Nephron (organoid): ENCODE results near the gene ZNF326.

Experiments used
- H3K27ac Mint-ChIP-seq, 3 experiments: 2 replicates each; pipeline ENCODE4 v1.8.0; 2020; ENCODE audit warnings: mixed read lengths in 3 of 3, mild to moderate bottlenecking in 2 of 3, moderate library complexity in 1 of 3
- H3K27me3 Mint-ChIP-seq: 2 replicates; pipeline ENCODE4 v1.8.0; 2021; ENCODE audit warnings: low read depth, mild to moderate bottlenecking, moderate library complexity, mixed read lengths
- H3K36me3 Mint-ChIP-seq: 2 replicates; pipeline ENCODE4 v1.8.0; 2020; ENCODE audit warnings: low read depth, mixed read lengths
- H3K4me1 Mint-ChIP-seq: 2 replicates; pipeline ENCODE4 v1.8.0; 2020; ENCODE audit warnings: mixed read lengths
- H3K4me3 Mint-ChIP-seq, 3 experiments: 2 replicates each; pipeline ENCODE4 v1.8.0; 2020; ENCODE audit warnings: mild to moderate bottlenecking in 3 of 3, mixed read lengths in 3 of 3, moderate library complexity in 2 of 3
- H3K9me3 Mint-ChIP-seq: 2 replicates; pipeline ENCODE4 v1.8.0; 2020; ENCODE audit warnings: mixed read lengths
- TF ChIP-seq, protein P1 (sequence below), 3 experiments: fragments of 200-600 bp; sonication (generic); IDR thresholded peaks; one replicate each; pipeline ENCODE4 v1.5.0; 2021; ENCODE audit warnings: antibody characterized with exemption in 3 of 3; ENCODE audit not compliant: unreplicated experiment in 3 of 3

ZNF326 gene

GRCh38 chr1:90023691-90024090 is 28.8 kb downstream of the ZNF326 start:
- Mint-ChIP-seq H3K36me3 (peaks cover 94% of the 10 kb centered on the region), H3K9me3 (no peaks in the 10 kb centered on the region)
- TF ChIP-seq, protein P1, sequence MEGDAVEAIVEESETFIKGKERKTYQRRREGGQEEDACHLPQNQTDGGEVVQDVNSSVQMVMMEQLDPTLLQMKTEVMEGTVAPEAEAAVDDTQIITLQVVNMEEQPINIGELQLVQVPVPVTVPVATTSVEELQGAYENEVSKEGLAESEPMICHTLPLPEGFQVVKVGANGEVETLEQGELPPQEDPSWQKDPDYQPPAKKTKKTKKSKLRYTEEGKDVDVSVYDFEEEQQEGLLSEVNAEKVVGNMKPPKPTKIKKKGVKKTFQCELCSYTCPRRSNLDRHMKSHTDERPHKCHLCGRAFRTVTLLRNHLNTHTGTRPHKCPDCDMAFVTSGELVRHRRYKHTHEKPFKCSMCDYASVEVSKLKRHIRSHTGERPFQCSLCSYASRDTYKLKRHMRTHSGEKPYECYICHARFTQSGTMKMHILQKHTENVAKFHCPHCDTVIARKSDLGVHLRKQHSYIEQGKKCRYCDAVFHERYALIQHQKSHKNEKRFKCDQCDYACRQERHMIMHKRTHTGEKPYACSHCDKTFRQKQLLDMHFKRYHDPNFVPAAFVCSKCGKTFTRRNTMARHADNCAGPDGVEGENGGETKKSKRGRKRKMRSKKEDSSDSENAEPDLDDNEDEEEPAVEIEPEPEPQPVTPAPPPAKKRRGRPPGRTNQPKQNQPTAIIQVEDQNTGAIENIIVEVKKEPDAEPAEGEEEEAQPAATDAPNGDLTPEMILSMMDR (IDR thresholded peaks at IDR 0.05; ENCODE audit: unreplicated experiment in 3 of 3): no peak

GRCh38 chr1:90027281-90027680 is 32.4 kb downstream of the ZNF326 start:
- no peak overlapping the region for H3K4me3 Mint-ChIP-seq
- H3K27ac Mint-ChIP-seq: no peak overlapping the region
- no peaks in the 10 kb centered on the region for H3K9me3 Mint-ChIP-seq
- H3K4me1 Mint-ChIP-seq: no peaks in the 10 kb centered on the region
- H3K27me3 Mint-ChIP-seq: no peaks in the 10 kb centered on the region
- H3K36me3 Mint-ChIP-seq: peaks cover 86% of the 10 kb centered on the region
- TF ChIP-seq, protein P1 (IDR thresholded peaks at IDR 0.05; ENCODE audit: unreplicated experiment in 3 of 3): no peak

More at GRCh38 chr1:90023691-90024090, 28.8 kb downstream of the ZNF326 start:
- H3K4me1 Mint-ChIP-seq: no peaks in the 10 kb centered on the region
- H3K27ac Mint-ChIP-seq: no peak overlapping the region
- H3K4me3 Mint-ChIP-seq: no peak overlapping the region
- H3K27me3 Mint-ChIP-seq: no peaks in the 10 kb centered on the region

DNA sequence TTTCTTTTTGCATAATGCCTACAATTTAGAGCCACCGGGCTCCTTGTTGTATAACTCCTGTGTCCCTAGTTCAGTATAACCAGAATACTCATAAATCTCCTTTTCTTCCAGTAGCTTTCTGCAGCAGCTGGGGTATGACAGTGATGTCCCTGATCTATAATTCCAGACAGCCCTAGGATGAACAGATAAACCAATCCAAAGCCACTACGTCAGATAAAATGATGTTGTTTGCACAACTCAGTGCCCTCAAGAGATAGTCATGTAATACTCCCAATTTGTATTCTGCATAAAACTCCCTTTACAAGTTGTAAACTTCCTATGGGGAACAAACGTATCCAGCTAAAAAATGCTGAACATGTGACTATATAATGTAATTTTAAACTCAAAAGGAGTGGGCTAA is 44.7 kb downstream of the ZNF326 start:
- no peak overlapping the region for H3K4me3 Mint-ChIP-seq
- TF ChIP-seq, protein P1 (IDR thresholded peaks at IDR 0.05; ENCODE audit: unreplicated experiment in 3 of 3): no peak
- no peaks in the 10 kb centered on the region for H3K9me3 Mint-ChIP-seq
- H3K27me3 Mint-ChIP-seq: no peaks in the 10 kb centered on the region
- H3K27ac Mint-ChIP-seq: no peak overlapping the region
- H3K4me1 Mint-ChIP-seq: peaks cover 4% of the 10 kb centered on the region
- H3K36me3 Mint-ChIP-seq: peaks cover 5% of the 10 kb centered on the region

GRCh38 chr1:90043586-90043985 is 48.7 kb downstream of the ZNF326 start:
- no peak overlapping the region for H3K4me3 Mint-ChIP-seq
- no peak overlapping the region for H3K27ac Mint-ChIP-seq
- H3K9me3 Mint-ChIP-seq: no peaks in the 10 kb centered on the region
- peaks cover 10% of the 10 kb centered on the region for H3K4me1 Mint-ChIP-seq
- H3K27me3 Mint-ChIP-seq: peaks cover 4% of the 10 kb centered on the region
- H3K36me3 Mint-ChIP-seq: no peaks in the 10 kb centered on the region
- TF ChIP-seq, protein P1 (IDR thresholded peaks at IDR 0.05; ENCODE audit: unreplicated experiment in 3 of 3): no peak

DNA sequence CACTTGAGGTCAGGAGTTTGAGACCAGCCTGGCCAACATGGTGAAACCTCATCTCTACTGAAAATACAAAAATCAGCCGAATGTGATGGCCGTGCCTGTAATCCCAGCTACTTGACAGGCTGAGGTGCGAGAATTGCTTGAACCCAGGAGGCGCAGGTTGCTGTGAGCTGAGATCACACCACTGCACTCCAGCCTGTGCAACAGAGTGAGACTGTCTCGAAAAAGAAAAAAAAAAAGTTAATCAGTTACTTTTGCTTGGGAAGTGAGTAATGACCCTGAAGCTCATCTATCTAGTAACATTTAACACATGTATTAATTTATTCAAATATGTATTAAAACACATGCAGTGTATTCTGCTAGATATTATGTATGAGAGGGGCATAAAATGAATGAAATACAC is 49.4 kb downstream of the ZNF326 start:
- Mint-ChIP-seq H3K36me3 (no peaks in the 10 kb centered on the region), H3K27me3 (peaks cover 4% of the 10 kb centered on the region), H3K4me3 (no peak overlapping the region), H3K9me3 (no peaks in the 10 kb centered on the region), H3K27ac (no peak overlapping the region), H3K4me1 (peaks cover 10% of the 10 kb centered on the region)
- TF ChIP-seq, protein P1 (IDR thresholded peaks at IDR 0.05; ENCODE audit: unreplicated experiment in 3 of 3): no peak

DNA sequence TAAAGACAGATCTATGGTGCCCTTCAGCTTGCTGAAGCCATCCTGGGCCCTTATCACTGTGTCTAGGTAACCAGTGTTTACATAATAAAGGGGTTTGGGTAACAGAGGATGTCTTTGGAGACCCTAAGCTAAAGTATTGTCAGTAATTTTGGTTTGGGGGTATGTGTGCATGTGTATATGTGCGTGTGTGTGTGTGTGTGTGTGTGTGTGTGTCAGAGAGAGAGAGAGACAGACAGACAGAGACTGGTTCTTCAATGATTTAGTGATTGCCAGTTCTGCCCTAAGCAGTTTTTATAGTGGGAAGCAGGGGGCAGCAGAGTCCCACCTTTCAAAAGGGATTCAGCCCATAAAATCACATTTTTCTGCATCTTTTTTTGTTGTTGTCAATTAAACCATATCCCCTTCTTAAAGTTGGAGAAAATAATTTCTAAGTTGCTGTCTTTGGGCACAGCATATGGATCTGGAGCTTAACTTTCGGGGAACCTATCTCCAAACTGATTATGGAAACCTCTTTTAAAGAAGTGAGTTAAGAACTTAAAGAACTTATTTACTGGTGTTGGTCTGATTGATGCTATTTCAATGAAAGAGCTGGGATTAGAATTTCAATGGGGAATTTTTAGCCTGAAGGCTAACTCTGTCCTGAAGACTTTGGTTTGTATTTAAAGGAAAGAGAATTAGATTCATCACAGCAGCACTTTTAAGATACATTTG is 51.1 kb downstream of the ZNF326 start:
- no peak overlapping the region for H3K4me3 Mint-ChIP-seq
- no peaks in the 10 kb centered on the region for H3K36me3 Mint-ChIP-seq
- TF ChIP-seq, protein P1 (IDR thresholded peaks at IDR 0.05; ENCODE audit: unreplicated experiment in 3 of 3): peak; percentile 62 to 66 (median 64)
- peaks cover 4% of the 10 kb centered on the region for H3K27me3 Mint-ChIP-seq
- H3K9me3 Mint-ChIP-seq: no peaks in the 10 kb centered on the region
- peak overlapping the region in 1 of 3 experiments; percentile 21 for H3K27ac Mint-ChIP-seq
- H3K4me1 Mint-ChIP-seq: peaks cover 6% of the 10 kb centered on the region
